ENCODE results near the gene SYNM. TPM values are rescaled to one million over a fixed set of nuclear protein-coding genes. Genes with fewer than 3 reads are reported as not detected.

SYNM gene
- total RNA-seq, 2 donors from 2014 or later = 2.8 to 3.3 TPM

DNA sequence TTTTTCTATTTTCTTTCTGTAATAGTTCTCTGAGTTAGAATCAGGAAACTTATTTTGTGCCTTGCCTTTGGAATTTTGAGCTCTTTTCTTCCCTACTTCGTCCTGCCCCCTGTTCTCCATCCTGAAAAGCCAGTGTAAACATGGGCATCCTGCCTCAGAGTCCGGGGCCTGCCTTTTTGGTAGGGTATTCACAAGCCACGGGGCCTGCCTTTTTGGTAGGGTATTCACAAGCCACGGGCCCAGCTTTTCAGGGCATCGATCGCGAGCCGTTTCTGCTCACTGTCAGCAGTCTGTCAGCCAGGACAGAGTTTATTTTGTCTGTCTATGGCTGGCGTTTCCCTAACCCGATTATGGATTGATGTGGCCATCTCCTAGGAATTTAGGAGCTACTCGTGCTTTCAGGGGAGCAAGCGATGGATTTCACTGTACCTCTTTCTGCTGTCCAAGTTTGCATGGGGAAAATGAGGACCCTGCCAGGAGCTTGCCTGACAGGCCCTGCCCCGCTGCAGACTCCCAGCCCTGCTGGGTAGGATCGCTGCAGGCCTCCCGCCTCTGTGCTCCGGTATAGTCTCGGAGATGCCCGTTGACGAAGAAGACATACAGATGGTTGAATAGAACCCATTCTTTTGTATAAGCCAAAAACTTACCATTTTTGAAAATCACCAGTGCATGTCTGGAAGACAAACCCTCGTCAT, 12.8 kb downstream of the SYNM start:
- Mint-ChIP-seq H3K4me3 (no peak overlapping the region), H3K9me3 (no peaks in the 10 kb centered on the region), H3K36me3 (ENCODE audit: insufficient read depth in 2 of 2) (no peaks in the 10 kb centered on the region), H3K27me3 (ENCODE audit: low read depth) (no peaks in the 10 kb centered on the region), H3K27ac (no peak overlapping the region), H3K4me1 (ENCODE audit: low read depth) (no peaks in the 10 kb centered on the region)
- no peak for ATAC-seq (replicated peaks in 1 of 2)
- no peak for DNase-seq

DNA sequence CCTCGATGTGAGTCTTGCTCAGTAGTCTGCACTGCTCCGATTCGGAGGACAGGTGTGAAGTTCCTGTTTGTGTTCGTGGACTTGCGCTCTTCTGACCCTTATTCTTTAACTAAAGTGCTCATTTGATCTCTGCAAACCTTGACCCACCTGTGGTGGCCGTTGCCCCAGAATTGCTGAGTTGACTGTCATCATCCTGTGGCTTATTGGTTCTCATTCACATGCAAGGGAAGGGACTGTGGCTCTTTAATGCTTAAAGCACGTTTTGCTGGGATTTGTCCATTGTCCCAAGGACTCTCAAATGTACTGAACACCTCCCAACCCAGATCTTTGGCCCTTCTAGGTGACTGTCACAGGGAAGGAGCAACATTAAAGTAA, 13.4 kb downstream of the SYNM start:
- no peaks in the 10 kb centered on the region for H3K4me1 Mint-ChIP-seq (ENCODE audit: low read depth)
- no peak for ATAC-seq (replicated peaks in 1 of 2)
- H3K9me3 Mint-ChIP-seq = no peaks in the 10 kb centered on the region
- H3K36me3 Mint-ChIP-seq (ENCODE audit: insufficient read depth in 2 of 2) = no peaks in the 10 kb centered on the region
- no peak overlapping the region for H3K4me3 Mint-ChIP-seq
- no peak for DNase-seq
- H3K27me3 Mint-ChIP-seq (ENCODE audit: low read depth) = no peaks in the 10 kb centered on the region
- no peak overlapping the region for H3K27ac Mint-ChIP-seq

GRCh38 chr15:99118801-99119546, 14.1 kb downstream of the SYNM start:
- ATAC-seq (replicated peaks in 1 of 2) = no peak
- H3K27me3 Mint-ChIP-seq (ENCODE audit: low read depth) = no peaks in the 10 kb centered on the region
- H3K27ac Mint-ChIP-seq = no peak overlapping the region
- no peaks in the 10 kb centered on the region for H3K4me1 Mint-ChIP-seq (ENCODE audit: low read depth)
- H3K9me3 Mint-ChIP-seq = no peaks in the 10 kb centered on the region
- no peaks in the 10 kb centered on the region for H3K36me3 Mint-ChIP-seq (ENCODE audit: insufficient read depth in 2 of 2)
- DNase-seq = no peak
- no peak overlapping the region for H3K4me3 Mint-ChIP-seq

GRCh38 chr15:99120050-99120777, 15.3 kb downstream of the SYNM start:
- Mint-ChIP-seq H3K36me3 (ENCODE audit: insufficient read depth in 2 of 2) (no peaks in the 10 kb centered on the region), H3K4me1 (ENCODE audit: low read depth) (no peaks in the 10 kb centered on the region), H3K27me3 (ENCODE audit: low read depth) (no peaks in the 10 kb centered on the region), H3K4me3 (no peak overlapping the region), H3K27ac (no peak overlapping the region), H3K9me3 (no peaks in the 10 kb centered on the region)
- ATAC-seq (replicated peaks in 1 of 2) (no peak), DNase-seq (no peak)

DNA sequence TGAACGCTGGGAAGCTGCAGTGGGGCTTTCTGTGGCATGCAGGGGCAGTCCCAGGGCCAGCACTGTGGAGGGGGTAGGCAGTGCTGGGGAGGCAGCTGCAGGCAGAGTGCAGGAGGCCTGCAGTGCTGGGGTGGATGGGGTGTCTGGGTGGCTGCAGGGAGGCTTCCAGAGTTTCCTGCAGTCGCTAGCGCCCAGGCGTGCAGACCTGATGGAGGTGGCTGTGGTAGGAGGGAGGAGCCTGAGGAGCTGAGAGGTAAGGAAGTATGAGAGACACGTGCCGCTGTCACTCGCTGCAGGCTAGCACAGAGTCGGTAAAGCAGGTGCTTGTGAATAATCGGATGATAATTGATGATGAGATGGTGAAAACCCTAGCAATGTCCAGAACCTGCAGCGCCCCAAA, 16.3 kb downstream of the SYNM start:
- no peaks in the 10 kb centered on the region for H3K9me3 Mint-ChIP-seq
- no peak overlapping the region for H3K27ac Mint-ChIP-seq
- ATAC-seq (replicated peaks in 1 of 2) (no peak), DNase-seq (no peak)
- H3K4me1 Mint-ChIP-seq (ENCODE audit: low read depth) = no peaks in the 10 kb centered on the region
- H3K27me3 Mint-ChIP-seq (ENCODE audit: low read depth) = no peaks in the 10 kb centered on the region
- no peaks in the 10 kb centered on the region for H3K36me3 Mint-ChIP-seq (ENCODE audit: insufficient read depth in 2 of 2)
- no peak overlapping the region for H3K4me3 Mint-ChIP-seq

- H3K4me1 Mint-ChIP-seq (ENCODE audit: low read depth) = no peaks in the 10 kb centered on the region
- no peak overlapping the region for H3K27ac Mint-ChIP-seq
- no peak overlapping the region for H3K4me3 Mint-ChIP-seq
- DNase-seq (no peak), ATAC-seq (replicated peaks in 1 of 2) (no peak)
- H3K27me3 Mint-ChIP-seq (ENCODE audit: low read depth) = no peaks in the 10 kb centered on the region
- H3K36me3 Mint-ChIP-seq (ENCODE audit: insufficient read depth in 2 of 2) = no peaks in the 10 kb centered on the region
- H3K9me3 Mint-ChIP-seq = no peaks in the 10 kb centered on the region
Observed at GRCh38 chr15:99121691-99122410, 17.0 kb downstream of the SYNM start.

DNA sequence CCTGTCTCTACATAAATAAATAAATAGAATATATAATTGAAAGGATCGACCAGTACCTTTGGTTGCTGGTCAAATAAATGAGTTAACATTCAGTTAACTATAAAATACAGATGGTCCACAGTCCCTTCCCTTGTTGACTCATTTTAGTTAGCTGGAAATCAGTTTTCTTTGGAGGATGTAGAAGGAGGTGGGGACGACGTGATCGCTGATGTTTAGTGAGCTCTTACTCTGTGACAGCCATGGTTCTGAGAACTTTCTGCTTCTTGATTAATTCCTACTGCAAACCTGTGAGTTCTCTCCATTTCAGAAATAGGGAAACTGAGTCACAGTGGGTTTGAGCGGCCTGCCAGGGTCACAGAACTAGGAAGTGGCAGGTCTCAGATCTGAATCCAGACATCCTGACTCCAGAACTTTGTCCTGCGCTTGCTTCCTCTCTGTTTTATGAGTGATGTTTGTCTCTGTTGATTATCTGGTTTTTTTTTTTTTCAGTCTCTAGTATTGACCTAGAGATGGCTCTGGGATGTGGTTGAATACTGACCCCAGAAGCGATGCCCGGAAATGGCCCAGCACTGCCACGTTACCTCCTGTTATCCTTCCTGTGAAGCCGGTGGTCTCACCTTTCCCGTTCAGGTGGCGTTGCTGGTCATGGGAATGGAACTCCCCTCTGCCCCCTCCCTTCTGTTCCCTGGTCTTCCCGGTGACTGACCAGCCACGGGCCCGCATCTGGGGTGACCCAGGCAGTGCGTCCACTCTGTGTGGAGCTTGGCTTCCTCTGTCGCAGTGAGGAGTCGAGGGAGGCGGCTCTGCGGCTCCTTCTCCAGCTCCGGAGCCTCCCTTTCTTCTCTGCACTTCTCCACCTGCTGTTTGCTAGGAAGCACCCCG, 18.2 kb downstream of the SYNM start:
- H3K4me3 Mint-ChIP-seq = no peak overlapping the region
- no peak for DNase-seq
- no peak overlapping the region for H3K27ac Mint-ChIP-seq
- no peaks in the 10 kb centered on the region for H3K4me1 Mint-ChIP-seq (ENCODE audit: low read depth)
- no peaks in the 10 kb centered on the region for H3K36me3 Mint-ChIP-seq (ENCODE audit: insufficient read depth in 2 of 2)
- no peaks in the 10 kb centered on the region for H3K9me3 Mint-ChIP-seq
- no peak for ATAC-seq (replicated peaks in 1 of 2)
- no peaks in the 10 kb centered on the region for H3K27me3 Mint-ChIP-seq (ENCODE audit: low read depth)

DNA sequence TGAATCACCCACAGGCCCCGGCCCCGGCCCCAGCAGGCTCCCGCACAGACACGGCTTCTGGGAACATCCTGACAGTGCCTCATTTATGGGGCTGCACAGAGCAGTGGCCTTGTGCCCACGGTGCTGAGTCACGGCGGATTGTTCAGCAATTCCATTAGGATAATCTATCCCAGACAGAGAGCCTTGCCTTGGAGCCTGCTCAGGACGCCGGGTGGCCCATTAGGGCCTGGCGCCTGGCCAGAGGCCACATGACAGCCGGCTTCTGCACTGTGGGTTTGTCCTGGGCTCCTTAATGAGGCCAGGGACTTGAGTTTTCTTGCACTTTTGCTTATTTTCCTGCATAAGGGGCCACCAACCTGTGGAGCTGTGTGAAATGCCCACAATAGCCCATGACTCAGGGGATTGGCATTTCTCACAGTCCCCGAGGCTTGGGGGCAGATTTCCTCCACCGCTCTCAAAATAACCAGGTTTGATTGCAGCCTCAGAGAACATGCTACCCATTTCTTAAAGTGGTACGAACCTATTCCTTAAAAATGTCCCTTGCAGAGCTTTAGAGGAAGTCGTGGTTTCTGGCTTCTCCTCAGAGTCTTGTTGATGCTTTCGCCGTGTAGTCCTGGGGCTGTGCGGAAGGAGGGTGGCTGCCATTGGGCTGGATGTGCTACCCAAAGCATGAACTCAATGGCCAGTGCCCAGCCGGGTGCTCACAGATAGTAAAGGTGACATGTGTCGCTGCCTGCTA, 19.0 kb downstream of the SYNM start:
- no peak overlapping the region for H3K27ac Mint-ChIP-seq
- no peaks in the 10 kb centered on the region for H3K27me3 Mint-ChIP-seq (ENCODE audit: low read depth)
- H3K4me3 Mint-ChIP-seq = no peak overlapping the region
- ATAC-seq (replicated peaks in 1 of 2) (no peak), DNase-seq (no peak)
- no peaks in the 10 kb centered on the region for H3K4me1 Mint-ChIP-seq (ENCODE audit: low read depth)
- no peaks in the 10 kb centered on the region for H3K36me3 Mint-ChIP-seq (ENCODE audit: insufficient read depth in 2 of 2)
- H3K9me3 Mint-ChIP-seq = no peaks in the 10 kb centered on the region

- Mint-ChIP-seq H3K9me3 (no peaks in the 10 kb centered on the region), H3K36me3 (ENCODE audit: insufficient read depth in 2 of 2) (no peaks in the 10 kb centered on the region), H3K27me3 (ENCODE audit: low read depth) (no peaks in the 10 kb centered on the region), H3K4me1 (ENCODE audit: low read depth) (no peaks in the 10 kb centered on the region), H3K27ac (no peak overlapping the region), H3K4me3 (no peak overlapping the region)
- ATAC-seq (replicated peaks in 1 of 2) (no peak), DNase-seq (no peak)
Observed at GRCh38 chr15:99124641-99125040, 19.8 kb downstream of the SYNM start.

DNA sequence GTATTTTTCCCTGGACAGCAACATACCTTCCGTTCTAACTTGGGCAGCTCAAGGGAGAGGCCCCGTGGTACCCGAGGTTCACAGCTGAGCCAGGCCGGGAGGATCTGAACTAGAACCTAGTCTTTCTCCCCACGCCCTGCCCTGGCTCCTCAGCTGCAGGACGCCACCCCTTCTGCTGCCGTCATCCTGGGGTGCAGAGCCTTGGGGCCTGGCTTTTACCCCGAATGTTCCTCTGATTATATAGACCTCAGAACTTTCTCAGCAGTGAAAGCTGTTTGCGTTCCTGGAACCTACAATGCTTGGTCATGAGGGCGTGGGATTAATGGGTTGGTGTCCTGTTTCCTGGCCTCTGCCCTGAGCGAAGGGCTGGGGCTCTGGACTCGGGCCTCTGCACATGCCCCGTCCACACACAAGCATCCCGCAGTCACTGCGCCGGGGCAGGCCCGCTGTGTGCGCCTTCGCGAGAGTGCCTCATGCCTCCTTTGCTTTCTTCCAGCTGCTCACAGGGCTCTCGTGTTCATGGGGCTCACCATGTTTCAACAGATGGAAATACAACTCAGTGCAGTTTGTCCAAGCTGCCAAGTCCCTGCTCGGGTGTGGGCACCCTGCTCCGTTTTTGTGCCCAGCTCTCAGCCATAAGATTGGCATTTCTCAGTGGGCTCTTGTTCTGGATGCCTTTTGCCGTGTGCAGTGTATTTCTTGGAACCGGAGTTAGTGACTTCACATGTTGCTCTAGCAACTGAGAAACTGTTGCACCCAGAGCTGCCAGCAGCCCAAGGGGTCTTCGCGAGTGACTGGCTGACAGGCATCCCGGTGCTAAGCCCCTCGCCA, 20.4 kb downstream of the SYNM start:
- no peaks in the 10 kb centered on the region for H3K36me3 Mint-ChIP-seq (ENCODE audit: insufficient read depth in 2 of 2)
- no peak overlapping the region for H3K4me3 Mint-ChIP-seq
- H3K9me3 Mint-ChIP-seq = no peaks in the 10 kb centered on the region
- ATAC-seq (replicated peaks in 1 of 2) (no peak), DNase-seq (no peak)
- no peak overlapping the region for H3K27ac Mint-ChIP-seq
- H3K4me1 Mint-ChIP-seq (ENCODE audit: low read depth) = no peaks in the 10 kb centered on the region
- no peaks in the 10 kb centered on the region for H3K27me3 Mint-ChIP-seq (ENCODE audit: low read depth)

- DNase-seq (no peak), ATAC-seq (replicated peaks in 1 of 2) (no peak)
- Mint-ChIP-seq H3K4me1 (ENCODE audit: low read depth) (no peaks in the 10 kb centered on the region), H3K36me3 (ENCODE audit: insufficient read depth in 2 of 2) (no peaks in the 10 kb centered on the region), H3K27ac (no peak overlapping the region), H3K4me3 (no peak overlapping the region), H3K27me3 (ENCODE audit: low read depth) (no peaks in the 10 kb centered on the region), H3K9me3 (no peaks in the 10 kb centered on the region)
Observed at GRCh38 chr15:99126131-99126588, 21.3 kb downstream of the SYNM start.
